Dendritic cell treated with granulocyte-macrophage colony-stimulating factor and Interleukin-4, amounts not matched to agents 40 ng/mL and 50 ng/mL, for 4 days (primary cell): ENCODE data around the gene GSKIP.

ENCODE experiments used
- H3K27ac Mint-ChIP-seq: one replicate; pipeline ENCODE4 v1.8.0; 2022; ENCODE audit warnings: mild to moderate bottlenecking, mixed read lengths
- H3K27me3 Mint-ChIP-seq: one replicate; pipeline ENCODE4 v1.8.0; 2022; ENCODE audit warnings: mild to moderate bottlenecking, mixed read lengths
- H3K36me3 Mint-ChIP-seq: one replicate; pipeline ENCODE4 v1.8.0; 2022; ENCODE audit warnings: low read depth, mixed read lengths
- H3K4me1 Mint-ChIP-seq: one replicate; pipeline ENCODE4 v1.8.0; 2022; ENCODE audit warnings: low read depth, mixed read lengths
- H3K4me3 Mint-ChIP-seq: one replicate; pipeline ENCODE4 v1.8.0; 2022; ENCODE audit warnings: mild to moderate bottlenecking, moderate library complexity, mixed read lengths
- H3K9me3 Mint-ChIP-seq: one replicate; pipeline ENCODE4 v1.8.0; 2022; ENCODE audit warnings: mixed read lengths
- intact Hi-C: fragments of 100-400 bp; cut with micrococcal nuclease; formaldehyde crosslinking; loops from one replicate; pipeline ENCODE4 v1.15.0; 2022

GSKIP gene

GRCh38 chr14:96359959-96360358 is 3.4 kb upstream of the GSKIP start:
- H3K27me3 Mint-ChIP-seq = no peaks in the 10 kb centered on the region
- H3K4me1 Mint-ChIP-seq = peaks cover 40% of the 10 kb centered on the region
- intact Hi-C loops = loop anchor here (10.0 kb wide), 2 partner anchors 435 to 845 kb away; partner anchors contain the start of genes SYNE3 and VRK1
- H3K4me3 Mint-ChIP-seq = no peak overlapping the region
- H3K27ac Mint-ChIP-seq = no peak overlapping the region
- peaks cover 8% of the 10 kb centered on the region for H3K36me3 Mint-ChIP-seq
- no peaks in the 10 kb centered on the region for H3K9me3 Mint-ChIP-seq

- Mint-ChIP-seq H3K4me1 (peaks cover 49% of the 10 kb centered on the region), H3K9me3 (no peaks in the 10 kb centered on the region), H3K36me3 (peaks cover 8% of the 10 kb centered on the region), H3K4me3 (peak overlapping the region; percentile 87), H3K27ac (peak overlapping the region; percentile 89), H3K27me3 (no peaks in the 10 kb centered on the region)
- intact Hi-C loops = loop anchor here (2.0 to 10.0 kb wide), 4 partner anchors 62 to 848 kb away; partner anchors contain the start of genes PAPOLA, SYNE3 and VRK1
These were observed 1.0 kb upstream of the GSKIP start for GRCh38 chr14:96362071-96362964.

GRCh38 chr14:96363751-96364336 is 518 bp downstream of the GSKIP start:
- Mint-ChIP-seq H3K4me3 (peak overlapping the region; percentile 87), H3K27ac (peak overlapping the region; percentile 89), H3K9me3 (peaks cover 6% of the 10 kb centered on the region), H3K27me3 (no peaks in the 10 kb centered on the region), H3K36me3 (peaks cover 16% of the 10 kb centered on the region), H3K4me1 (peaks cover 56% of the 10 kb centered on the region)
- intact Hi-C loops = loop anchor here (1.0 to 10.0 kb wide), 5 partner anchors 27 to 849 kb away; partner anchors contain the start of genes PAPOLA, SYNE3 and VRK1

- Mint-ChIP-seq H3K36me3 (peaks cover 18% of the 10 kb centered on the region), H3K27me3 (no peaks in the 10 kb centered on the region), H3K4me3 (no peak overlapping the region), H3K4me1 (peaks cover 51% of the 10 kb centered on the region), H3K9me3 (peaks cover 10% of the 10 kb centered on the region), H3K27ac (no peak overlapping the region)
- intact Hi-C loops = loop anchor here (10.0 kb wide), 2 partner anchors 430 to 850 kb away; partner anchors contain the start of genes SYNE3 and VRK1
These were observed 1.6 kb downstream of the GSKIP start for GRCh38 chr14:96364962-96365361.

- Mint-ChIP-seq H3K4me1 (peaks cover 31% of the 10 kb centered on the region), H3K36me3 (peaks cover 10% of the 10 kb centered on the region), H3K9me3 (peaks cover 10% of the 10 kb centered on the region), H3K27me3 (no peaks in the 10 kb centered on the region), H3K4me3 (no peak overlapping the region), H3K27ac (no peak overlapping the region)
- intact Hi-C loops = loop anchor here (10.0 kb wide), 2 partner anchors 426 to 854 kb away; partner anchors contain the start of genes SYNE3 and VRK1
These were observed 5.2 kb downstream of the GSKIP start for GRCh38 chr14:96368534-96368933.

- H3K27ac Mint-ChIP-seq = no peak overlapping the region
- peaks cover 14% of the 10 kb centered on the region for H3K4me1 Mint-ChIP-seq
- peaks cover 10% of the 10 kb centered on the region for H3K36me3 Mint-ChIP-seq
- peaks cover 10% of the 10 kb centered on the region for H3K9me3 Mint-ChIP-seq
- no peaks in the 10 kb centered on the region for H3K27me3 Mint-ChIP-seq
- intact Hi-C loops = no loop called here
- no peak overlapping the region for H3K4me3 Mint-ChIP-seq
These were observed 7.2 kb downstream of the GSKIP start for GRCh38 chr14:96370528-96370927.

GRCh38 chr14:96373538-96373937 is 10.2 kb downstream of the GSKIP start:
- intact Hi-C loops = no loop called here
- Mint-ChIP-seq H3K27me3 (no peaks in the 10 kb centered on the region), H3K27ac (no peak overlapping the region), H3K36me3 (peaks cover 6% of the 10 kb centered on the region), H3K9me3 (peaks cover 7% of the 10 kb centered on the region), H3K4me1 (peaks cover 7% of the 10 kb centered on the region), H3K4me3 (no peak overlapping the region)

GRCh38 chr14:96376093-96376492 is 12.8 kb downstream of the GSKIP start:
- H3K36me3 Mint-ChIP-seq = no peaks in the 10 kb centered on the region
- H3K4me3 Mint-ChIP-seq = no peak overlapping the region
- intact Hi-C loops = no loop called here

GRCh38 chr14:96380735-96381134 is 17.4 kb downstream of the GSKIP start:
- Mint-ChIP-seq H3K27ac (no peak overlapping the region), H3K9me3 (no peaks in the 10 kb centered on the region), H3K4me3 (no peak overlapping the region), H3K4me1 (no peaks in the 10 kb centered on the region), H3K27me3 (no peaks in the 10 kb centered on the region), H3K36me3 (peaks cover 12% of the 10 kb centered on the region)
- intact Hi-C loops = no loop called here

More at GRCh38 chr14:96376093-96376492, 12.8 kb downstream of the GSKIP start:
- Mint-ChIP-seq H3K4me1 (no peaks in the 10 kb centered on the region), H3K27me3 (no peaks in the 10 kb centered on the region), H3K9me3 (no peaks in the 10 kb centered on the region), H3K27ac (no peak overlapping the region)

GRCh38 chr14:96383445-96383844 is 20.1 kb downstream of the GSKIP start:
- H3K9me3 Mint-ChIP-seq = no peaks in the 10 kb centered on the region
- no peak overlapping the region for H3K4me3 Mint-ChIP-seq
- intact Hi-C loops = no loop called here
- H3K4me1 Mint-ChIP-seq = no peaks in the 10 kb centered on the region
- H3K27me3 Mint-ChIP-seq = no peaks in the 10 kb centered on the region
- H3K36me3 Mint-ChIP-seq = peaks cover 12% of the 10 kb centered on the region
- no peak overlapping the region for H3K27ac Mint-ChIP-seq

GRCh38 chr14:96384053-96384452 is 20.7 kb downstream of the GSKIP start:
- H3K4me3 Mint-ChIP-seq = no peak overlapping the region
- peaks cover 12% of the 10 kb centered on the region for H3K36me3 Mint-ChIP-seq
- H3K27me3 Mint-ChIP-seq = peaks cover 2% of the 10 kb centered on the region
- H3K9me3 Mint-ChIP-seq = no peaks in the 10 kb centered on the region
- intact Hi-C loops = no loop called here
- no peaks in the 10 kb centered on the region for H3K4me1 Mint-ChIP-seq
- no peak overlapping the region for H3K27ac Mint-ChIP-seq

- peaks cover 12% of the 10 kb centered on the region for H3K36me3 Mint-ChIP-seq
- H3K27me3 Mint-ChIP-seq = peaks cover 6% of the 10 kb centered on the region
- intact Hi-C loops = no loop called here
- H3K4me1 Mint-ChIP-seq = no peaks in the 10 kb centered on the region
- H3K9me3 Mint-ChIP-seq = no peaks in the 10 kb centered on the region
- H3K4me3 Mint-ChIP-seq = no peak overlapping the region
- H3K27ac Mint-ChIP-seq = no peak overlapping the region
These were observed 21.4 kb downstream of the GSKIP start for GRCh38 chr14:96384740-96385139.

GRCh38 chr14:96385385-96385784 is 22.1 kb downstream of the GSKIP start:
- H3K27me3 Mint-ChIP-seq = peaks cover 12% of the 10 kb centered on the region
- H3K4me3 Mint-ChIP-seq = no peak overlapping the region
- H3K4me1 Mint-ChIP-seq = no peaks in the 10 kb centered on the region
- intact Hi-C loops = no loop called here
- peaks cover 12% of the 10 kb centered on the region for H3K36me3 Mint-ChIP-seq
- H3K9me3 Mint-ChIP-seq = no peaks in the 10 kb centered on the region
- H3K27ac Mint-ChIP-seq = no peak overlapping the region

GRCh38 chr14:96390965-96391292 is 27.6 kb downstream of the GSKIP start:
- H3K4me3 Mint-ChIP-seq = peak overlapping the region; percentile 84

More at GRCh38 chr14:96390965-96391292, 27.6 kb downstream of the GSKIP start:
- Mint-ChIP-seq H3K9me3 (no peaks in the 10 kb centered on the region), H3K27ac (peak overlapping the region; percentile 80), H3K27me3 (peaks cover 45% of the 10 kb centered on the region), H3K4me1 (peaks cover 7% of the 10 kb centered on the region), H3K36me3 (no peaks in the 10 kb centered on the region)
- intact Hi-C loops = loop anchor here (1.0 kb wide), 2 partner anchors 28 to 111 kb away; partner anchors contain the start of genes ATG2B, GSKIP and PAPOLA
